WI38 (cell line): ENCODE measurements around the gene MEIOB.
"Not testable (repeated sequence)": the region's sequence is repeated elsewhere in the genome, so short reads cannot be mapped to it uniquely, and the experiment has no call there.

Experiments
- H3K4me3 ChIP-seq: 2 replicates; pipeline ENCODE4 v1.5.1; 2011; ENCODE audit warnings: low read depth, mild to moderate bottlenecking, control low read depth, low read length
- TF ChIP-seq, protein P1 (sequence below): IDR thresholded peaks from 2 replicates; pipeline ENCODE4 v1.5.1; 2012; ENCODE audit warnings: low read depth, mild to moderate bottlenecking, control low read depth, low read length

MEIOB gene

DNA sequence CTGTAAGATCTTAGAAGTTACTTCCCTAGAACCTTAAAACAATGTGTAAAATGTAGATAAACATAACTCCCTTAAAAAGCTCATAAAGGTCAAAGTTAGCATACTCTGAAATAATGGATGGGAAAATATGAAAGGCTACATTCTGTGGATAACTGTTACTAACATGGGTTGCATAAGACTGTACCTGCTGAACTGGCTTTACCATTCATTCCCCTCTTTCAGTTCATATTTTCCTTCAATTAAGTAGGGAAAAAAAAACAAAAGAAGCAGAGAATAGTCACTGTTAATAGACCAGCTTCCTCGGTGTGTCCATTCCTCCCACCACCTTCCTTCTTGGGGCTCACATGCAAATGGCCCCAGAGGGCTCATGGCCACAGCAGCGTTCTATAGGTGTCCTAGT, 7.5 kb upstream of the MEIOB start:
- TF ChIP-seq, protein P1, sequence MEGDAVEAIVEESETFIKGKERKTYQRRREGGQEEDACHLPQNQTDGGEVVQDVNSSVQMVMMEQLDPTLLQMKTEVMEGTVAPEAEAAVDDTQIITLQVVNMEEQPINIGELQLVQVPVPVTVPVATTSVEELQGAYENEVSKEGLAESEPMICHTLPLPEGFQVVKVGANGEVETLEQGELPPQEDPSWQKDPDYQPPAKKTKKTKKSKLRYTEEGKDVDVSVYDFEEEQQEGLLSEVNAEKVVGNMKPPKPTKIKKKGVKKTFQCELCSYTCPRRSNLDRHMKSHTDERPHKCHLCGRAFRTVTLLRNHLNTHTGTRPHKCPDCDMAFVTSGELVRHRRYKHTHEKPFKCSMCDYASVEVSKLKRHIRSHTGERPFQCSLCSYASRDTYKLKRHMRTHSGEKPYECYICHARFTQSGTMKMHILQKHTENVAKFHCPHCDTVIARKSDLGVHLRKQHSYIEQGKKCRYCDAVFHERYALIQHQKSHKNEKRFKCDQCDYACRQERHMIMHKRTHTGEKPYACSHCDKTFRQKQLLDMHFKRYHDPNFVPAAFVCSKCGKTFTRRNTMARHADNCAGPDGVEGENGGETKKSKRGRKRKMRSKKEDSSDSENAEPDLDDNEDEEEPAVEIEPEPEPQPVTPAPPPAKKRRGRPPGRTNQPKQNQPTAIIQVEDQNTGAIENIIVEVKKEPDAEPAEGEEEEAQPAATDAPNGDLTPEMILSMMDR, result no peak

DNA sequence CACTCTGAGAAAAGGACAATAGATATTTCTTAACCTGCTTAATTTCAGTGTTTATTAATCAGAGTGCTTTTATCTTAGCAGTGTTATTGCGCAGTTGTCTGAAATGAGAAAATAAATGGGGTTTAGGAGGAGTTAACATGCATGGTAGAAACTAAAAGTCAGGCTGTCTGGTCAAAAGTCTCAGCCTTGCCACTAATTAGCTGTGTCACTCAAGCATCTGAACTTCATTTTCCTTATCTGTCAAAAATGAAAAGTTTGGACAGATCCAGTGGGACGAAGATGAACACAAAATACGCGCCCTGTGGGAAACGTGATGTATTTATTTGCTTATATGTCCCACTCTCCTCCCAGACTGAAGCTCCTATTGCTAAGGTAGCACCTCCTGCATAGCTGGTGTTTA, 6.3 kb upstream of the MEIOB start:
- TF ChIP-seq, protein P1, result no peak
- H3K4me3 ChIP-seq, result no peak overlapping the region

More for the DNA sequence above, 7.5 kb upstream of the MEIOB start:
- no peak overlapping the region for H3K4me3 ChIP-seq

DNA sequence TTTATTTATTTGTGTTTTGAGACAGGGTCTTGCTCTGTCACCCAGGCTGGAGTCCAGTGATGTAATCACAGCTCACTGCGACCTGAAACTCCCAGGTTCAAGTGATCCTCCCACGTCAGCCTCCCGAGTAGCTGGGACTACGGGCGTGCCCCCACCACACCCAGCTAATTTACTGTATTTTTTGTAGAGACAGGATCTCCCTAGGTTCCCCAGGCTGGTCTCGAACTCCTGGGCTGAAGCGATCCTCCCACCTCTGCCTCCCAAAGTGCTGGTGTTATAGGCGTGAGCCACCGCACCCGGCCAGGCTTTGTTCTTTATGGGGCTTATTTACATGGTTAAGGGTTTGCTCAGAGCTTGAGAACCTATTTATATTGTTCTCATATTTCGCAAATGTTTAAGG, 5.8 kb upstream of the MEIOB start:
- H3K4me3 ChIP-seq, result no peak overlapping the region
- TF ChIP-seq, protein P1, result no peak

DNA sequence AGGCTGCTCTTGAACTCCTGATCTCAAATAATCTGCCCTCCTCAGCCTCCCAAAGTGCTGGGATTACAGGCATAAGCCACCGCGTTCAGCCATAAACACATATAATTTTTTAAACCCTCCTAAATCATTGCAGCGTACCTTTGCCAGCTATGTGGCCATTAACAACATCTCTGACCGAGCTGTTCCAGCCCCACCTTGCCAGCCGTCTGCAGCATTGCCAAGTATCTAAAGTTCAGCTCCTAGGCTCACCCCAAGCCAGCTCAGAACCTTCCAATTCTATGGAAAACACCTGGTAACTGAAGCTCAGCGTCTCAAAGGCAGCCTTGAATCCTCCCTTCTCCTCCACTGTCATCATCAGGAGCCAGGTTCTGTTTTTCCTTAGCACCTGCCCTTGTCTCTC, 5.1 kb upstream of the MEIOB start:
- TF ChIP-seq, protein P1, result no peak
- H3K4me3 ChIP-seq, result no peak overlapping the region

DNA sequence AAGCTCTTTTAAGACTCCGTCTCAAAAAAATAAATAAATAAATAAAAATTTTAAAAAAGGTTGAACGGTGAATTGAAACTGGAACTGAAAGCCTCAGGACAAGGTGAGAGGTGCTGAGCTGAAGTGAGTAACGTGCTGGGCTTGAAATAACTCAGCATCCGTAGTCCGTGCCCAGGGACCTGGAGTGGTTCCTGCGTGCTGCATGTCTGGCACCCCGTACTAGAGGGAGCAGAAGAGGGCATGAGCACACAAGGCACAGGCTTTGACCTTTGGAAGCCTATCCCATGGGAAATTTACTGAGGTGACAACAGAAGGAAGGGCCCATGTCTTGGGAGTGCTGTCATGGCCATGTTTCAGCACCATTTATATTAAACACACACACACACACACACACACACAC, 4.5 kb upstream of the MEIOB start:
- no peak overlapping the region for H3K4me3 ChIP-seq
- TF ChIP-seq, protein P1, result no peak

DNA sequence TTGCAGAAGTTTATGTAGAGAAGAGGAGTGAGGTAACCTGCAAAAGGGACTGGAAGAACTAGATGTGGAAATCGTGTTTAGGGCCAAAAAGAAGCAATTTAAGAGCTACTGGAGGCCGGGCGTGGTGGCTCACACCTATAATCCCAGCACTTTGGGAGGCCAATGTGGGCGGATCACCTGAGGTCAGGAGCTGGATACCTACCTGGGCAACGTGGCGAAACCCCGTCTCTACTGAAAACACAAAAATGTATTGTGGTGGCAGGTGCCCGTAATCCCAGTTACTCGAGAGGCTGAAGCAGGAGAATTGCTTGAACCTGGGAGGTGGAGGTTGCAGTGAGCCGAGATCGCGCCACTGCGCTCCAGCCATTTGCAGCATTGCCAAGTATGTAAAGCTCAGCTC, 4.1 kb upstream of the MEIOB start:
- H3K4me3 ChIP-seq, result not testable (repeated sequence)

DNA sequence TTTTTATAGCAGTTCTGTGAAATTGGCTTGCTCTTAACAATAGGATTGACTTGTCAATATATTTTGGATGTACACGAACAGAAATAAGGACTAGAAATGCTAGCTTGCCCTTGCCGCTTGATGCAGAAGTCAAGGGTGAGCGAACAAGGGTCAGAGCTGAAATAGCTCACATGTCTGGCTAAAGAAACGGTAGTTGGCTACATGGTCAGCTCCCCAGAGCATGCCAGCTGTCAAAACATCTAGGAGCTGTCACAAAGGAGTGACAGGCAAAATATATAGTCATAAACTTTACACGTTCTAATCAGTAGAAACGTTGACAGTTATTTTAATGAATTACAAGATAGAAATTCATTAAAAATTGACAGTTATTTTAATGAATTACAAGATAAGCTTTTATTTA, 2.9 kb upstream of the MEIOB start:
- no peak overlapping the region for H3K4me3 ChIP-seq
- TF ChIP-seq, protein P1, result no peak

DNA sequence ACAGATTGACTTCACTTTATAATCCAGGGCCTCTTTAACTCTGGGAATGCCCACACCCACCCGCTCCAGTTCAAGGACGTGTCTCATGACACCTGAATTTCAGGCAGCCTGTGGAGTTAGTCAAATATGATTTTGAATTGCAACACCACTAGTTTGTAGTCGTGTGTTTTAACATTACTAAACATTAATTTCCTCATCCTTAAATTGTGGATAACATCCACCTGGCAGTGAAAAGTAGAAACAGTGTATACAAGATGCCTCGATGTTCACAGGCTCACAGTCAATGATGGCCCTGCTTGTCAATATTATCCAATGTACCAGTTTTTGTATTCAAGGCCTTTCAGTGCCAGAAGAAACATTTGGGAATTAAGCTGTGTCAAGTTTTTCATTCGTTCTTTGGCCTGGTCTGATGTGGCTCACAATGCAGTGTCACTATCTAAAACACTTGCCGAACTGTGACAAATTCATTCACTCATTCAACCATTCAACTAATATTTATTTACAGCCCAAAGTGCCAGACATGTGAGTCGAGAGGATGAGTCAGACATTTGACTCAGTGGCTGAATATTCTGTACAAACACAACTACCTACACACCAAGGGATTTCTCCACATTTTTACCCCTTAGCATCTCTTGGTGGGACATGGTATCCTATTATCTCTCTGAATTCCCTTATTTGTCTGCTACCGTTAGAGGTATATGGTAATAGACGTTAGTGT, 1.4 kb downstream of the MEIOB start:
- TF ChIP-seq, protein P1, result no peak
- no peak overlapping the region for H3K4me3 ChIP-seq
